ENCODE data around the gene LMOD1.
"Not testable (repeated sequence)": the region's sequence is repeated elsewhere in the genome, so short reads cannot be mapped to it uniquely, and the experiment has no call there.

The LMOD1 gene

GRCh38 chr1:201946224-201946908 lies at the start of gene LMOD1:
TSS of gene LMOD1 (minus strand) at chr1:201946548. CDS start at chr1:201946340, 208 bp downstream.
- FAIRE-seq (peak; percentile 58), DNase-seq (ENCODE audit: low spot score) (peak; percentile 72)

- FAIRE-seq (no peak), DNase-seq (ENCODE audit: low spot score) (no peak)
Observed at GRCh38 chr1:201990427-201990826, 44.1 kb upstream of the LMOD1 start.

GRCh38 chr1:201989354-201990128 lies 43.2 kb upstream of the LMOD1 start:
- no peak for DNase-seq (ENCODE audit: low spot score)
- FAIRE-seq, result no peak

DNA sequence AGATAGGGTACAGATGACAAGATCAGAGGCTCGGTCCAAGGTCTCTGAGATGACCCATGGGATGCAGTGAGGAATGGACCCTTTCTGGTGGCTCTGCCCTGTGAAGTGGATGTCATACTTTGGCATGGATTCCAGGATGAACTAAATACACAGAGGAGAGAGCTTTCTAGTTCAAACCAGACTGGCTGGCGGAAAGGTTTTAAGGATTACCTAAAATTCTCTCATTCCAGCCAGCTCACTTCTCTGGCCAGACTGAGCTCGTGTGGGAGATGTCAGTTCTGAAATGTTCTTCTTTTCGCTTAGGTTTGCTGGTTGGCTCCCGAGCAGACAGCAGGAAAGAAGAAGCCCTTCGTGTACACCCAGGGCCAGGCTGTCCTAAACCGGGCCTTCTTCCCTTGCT lies 42.3 kb upstream of the LMOD1 start:
- no peak for FAIRE-seq
- no peak for DNase-seq (ENCODE audit: low spot score)

- FAIRE-seq, result no peak
- DNase-seq (ENCODE audit: low spot score), result no peak
Observed at GRCh38 chr1:201985355-201985754, 39.0 kb upstream of the LMOD1 start.

DNA sequence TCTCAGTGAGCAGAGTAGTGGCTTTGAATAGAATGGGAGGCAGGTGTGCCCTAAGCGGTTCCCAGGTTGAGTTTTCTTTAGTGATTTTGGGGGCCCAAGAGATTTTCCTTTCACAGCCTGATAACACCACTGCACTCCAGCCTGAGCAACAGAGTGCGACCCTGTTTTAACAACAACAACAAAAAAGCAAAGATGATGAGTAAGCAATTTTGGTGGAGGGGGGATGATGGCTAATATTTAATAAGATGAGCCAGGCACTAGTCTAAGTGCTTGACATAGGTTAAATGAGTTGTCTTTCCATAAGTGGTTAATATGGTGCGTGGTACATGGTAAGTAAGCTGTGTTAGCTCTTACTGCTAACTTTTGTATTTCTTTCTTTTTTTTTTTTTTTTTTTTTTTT lies 38.1 kb upstream of the LMOD1 start:
- FAIRE-seq (no peak), DNase-seq (ENCODE audit: low spot score) (no peak)

GRCh38 chr1:201983380-201983805 lies 37.0 kb upstream of the LMOD1 start:
- DNase-seq (ENCODE audit: low spot score) (no peak), FAIRE-seq (no peak)

DNA sequence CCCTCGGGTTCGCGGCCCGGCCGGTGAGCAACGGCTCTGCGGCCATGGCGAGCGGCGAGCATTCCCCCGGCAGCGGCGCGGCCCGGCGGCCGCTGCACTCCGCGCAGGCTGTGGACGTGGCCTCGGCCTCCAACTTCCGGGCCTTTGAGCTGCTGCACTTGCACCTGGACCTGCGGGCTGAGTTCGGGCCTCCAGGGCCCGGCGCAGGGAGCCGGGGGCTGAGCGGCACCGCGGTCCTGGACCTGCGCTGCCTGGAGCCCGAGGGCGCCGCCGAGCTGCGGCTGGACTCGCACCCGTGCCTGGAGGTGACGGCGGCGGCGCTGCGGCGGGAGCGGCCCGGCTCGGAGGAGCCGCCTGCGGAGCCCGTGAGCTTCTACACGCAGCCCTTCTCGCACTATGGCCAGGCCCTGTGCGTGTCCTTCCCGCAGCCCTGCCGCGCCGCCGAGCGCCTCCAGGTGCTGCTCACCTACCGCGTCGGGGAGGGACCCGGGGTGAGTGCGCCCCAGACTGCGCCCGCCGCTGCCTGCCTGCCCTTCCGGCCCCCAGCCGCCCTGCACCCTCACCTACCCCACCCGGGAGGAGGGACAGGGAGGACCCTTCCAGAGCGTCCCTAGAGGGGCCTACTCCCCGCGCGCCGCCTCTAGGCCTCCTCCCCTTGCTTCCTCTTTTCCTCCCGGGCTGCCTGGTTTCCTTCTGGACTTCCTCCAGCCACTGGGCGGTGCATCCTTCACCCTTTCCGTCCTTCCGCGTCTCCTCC lies 36.5 kb upstream of the LMOD1 start, which contains the start of gene RNPEP:
RNPEP (plus strand) TSS at position 26 of the 757 bp plus-strand sequence; CDS start at position 45, 19 bp downstream.
- FAIRE-seq (no peak), DNase-seq (ENCODE audit: low spot score) (peak; percentile 73)

- DNase-seq (ENCODE audit: low spot score) (peak; percentile 89), FAIRE-seq (no peak)
Observed at GRCh38 chr1:201982082-201982622, 35.8 kb upstream of the LMOD1 start.

GRCh38 chr1:201970334-201971159 lies 24.2 kb upstream of the LMOD1 start:
- FAIRE-seq, result no peak
- no peak for DNase-seq (ENCODE audit: low spot score)

- FAIRE-seq (no peak), DNase-seq (ENCODE audit: low spot score) (no peak)
Observed at GRCh38 chr1:201968202-201968925, 22.0 kb upstream of the LMOD1 start.

GRCh38 chr1:201966171-201966570 lies 19.8 kb upstream of the LMOD1 start:
- FAIRE-seq, result no peak
- no peak for DNase-seq (ENCODE audit: low spot score)

DNA sequence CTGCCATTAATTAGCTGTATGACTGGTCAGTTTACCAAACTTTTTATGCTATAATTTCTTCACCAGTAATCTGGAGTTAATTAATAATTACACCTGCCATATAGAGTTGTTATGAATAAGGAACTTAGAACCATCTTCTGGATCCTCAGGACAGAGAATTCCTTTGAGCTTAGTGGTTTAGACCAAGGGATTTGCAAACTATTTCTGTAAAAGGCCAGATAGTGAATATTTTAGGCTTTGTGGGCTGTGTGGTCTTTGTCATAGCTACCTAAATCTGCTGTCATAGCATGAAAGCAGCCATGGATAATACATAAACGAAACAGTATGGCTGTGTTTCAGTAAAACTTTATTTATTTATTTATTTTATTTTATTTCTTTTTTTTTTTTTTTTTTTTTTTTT lies 17.9 kb upstream of the LMOD1 start:
- DNase-seq (ENCODE audit: low spot score), result no peak
- FAIRE-seq, result no peak

GRCh38 chr1:201962382-201962781 lies 16.0 kb upstream of the LMOD1 start:
- not testable (repeated sequence) for FAIRE-seq; DNase-seq (ENCODE audit: low spot score)

- DNase-seq (ENCODE audit: low spot score) (no peak), FAIRE-seq (no peak)
Observed at GRCh38 chr1:201958348-201958747, 12.0 kb upstream of the LMOD1 start.

DNA sequence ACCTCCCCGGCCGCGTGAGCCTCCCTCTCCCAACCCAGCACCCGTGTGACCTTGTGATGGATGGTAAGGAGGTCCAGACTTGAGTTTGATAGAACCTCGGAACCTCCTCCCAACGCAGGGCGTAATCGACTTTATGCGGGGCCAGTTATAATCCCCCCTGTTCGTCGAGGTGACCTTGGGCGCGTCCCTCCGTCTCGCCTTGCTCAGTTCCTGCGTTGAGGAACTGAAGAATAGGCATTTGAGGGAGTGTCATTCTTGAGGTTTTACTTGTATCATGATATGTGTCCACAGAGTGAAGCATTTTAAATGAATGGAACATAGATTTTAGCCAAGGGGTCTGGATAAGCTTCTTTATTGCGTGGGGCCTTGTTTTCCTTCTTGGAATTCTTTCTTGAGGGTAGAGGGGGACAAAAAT lies 9.4 kb upstream of the LMOD1 start:
- DNase-seq (ENCODE audit: low spot score), result no peak
- no peak for FAIRE-seq

DNA sequence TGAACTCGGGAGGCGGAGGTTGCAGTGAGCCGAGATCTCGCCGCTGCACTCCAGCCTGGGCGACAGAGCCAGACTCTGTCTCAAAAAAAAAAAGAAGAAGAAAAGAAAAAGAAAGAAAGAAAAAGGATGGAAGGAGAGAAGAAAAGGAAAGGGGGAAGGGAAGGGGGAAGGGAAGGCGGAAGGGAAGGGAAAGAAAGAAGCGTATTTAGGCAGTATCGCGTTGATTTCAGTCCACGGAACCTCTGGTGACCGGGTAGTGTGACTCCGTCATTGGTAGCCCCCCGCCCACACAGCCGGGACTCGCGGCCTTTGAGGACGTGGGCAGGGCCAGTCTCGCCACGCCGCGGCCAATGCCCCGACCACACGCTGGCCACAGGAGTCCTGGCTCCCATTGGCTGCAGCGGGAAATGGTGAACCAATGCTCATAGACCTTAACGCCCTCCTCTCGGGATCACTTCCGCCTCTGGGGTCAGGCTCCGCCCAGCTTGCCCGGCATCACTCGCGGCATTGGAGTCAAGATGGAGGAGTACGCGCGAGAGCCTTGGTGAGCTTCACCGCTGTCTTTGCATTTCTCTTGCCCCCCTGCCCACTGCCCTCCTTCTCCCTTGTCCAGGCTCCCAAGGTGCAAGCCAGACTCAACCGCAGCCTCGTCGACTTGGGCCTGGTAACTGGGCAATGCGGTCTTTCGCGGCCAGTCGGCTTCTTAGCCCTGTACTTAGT lies 8.8 kb upstream of the LMOD1 start, which contains the start of gene TIMM17A:
TIMM17A (plus strand) TSS at position 495 of the 720 bp plus-strand sequence; CDS start at position 519, 24 bp downstream.
- DNase-seq (ENCODE audit: low spot score), result peak; percentile 98
- peak; percentile 96 for FAIRE-seq

DNA sequence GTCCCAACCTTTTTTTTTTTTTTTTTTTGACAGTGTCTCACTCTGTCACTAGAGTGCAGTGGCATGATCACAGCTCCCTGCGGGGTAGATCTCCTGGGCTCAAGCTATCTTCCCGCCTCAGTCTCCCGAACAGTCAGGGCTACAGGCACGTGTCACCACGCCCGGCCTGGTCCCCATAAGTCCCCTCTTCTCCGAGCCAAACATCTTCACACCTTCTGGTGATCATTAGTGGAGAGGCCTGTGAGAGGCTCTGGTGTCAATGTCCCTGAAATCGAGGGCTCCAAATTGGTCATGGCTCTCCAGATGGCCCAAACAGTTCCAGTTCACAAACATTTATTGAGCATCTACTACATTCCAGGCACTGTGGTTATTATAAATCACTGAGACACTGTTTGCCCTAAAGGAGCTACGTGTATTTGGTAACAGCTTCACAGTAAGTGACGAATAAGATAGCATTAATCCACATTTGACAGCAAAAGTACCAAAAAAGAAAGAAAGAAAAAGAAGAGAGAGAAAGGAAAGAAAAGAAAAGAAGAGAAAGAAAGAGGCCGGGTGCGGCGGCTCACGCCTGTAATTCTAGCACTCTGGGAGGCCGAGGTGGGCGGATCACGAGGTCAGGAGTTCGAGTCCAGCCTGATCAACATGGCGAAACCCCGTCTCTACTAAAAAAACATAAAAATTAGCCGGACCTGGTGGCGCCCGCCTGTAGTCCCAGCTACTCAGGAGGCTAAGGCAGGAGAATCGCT lies 8.1 kb upstream of the LMOD1 start:
- FAIRE-seq (no peak), DNase-seq (ENCODE audit: low spot score) (no peak)

Measured in urothelium cell line (cell line).